HFFc6 (cell line): Measurements from ENCODE around the gene STMN1. TPM values are rescaled to one million over a fixed set of nuclear protein-coding genes. Genes with fewer than 3 reads are reported as not detected.

ENCODE experiments used
- DNase-seq: peaks from one replicate; pipeline ENCODE4 v3.0.0-alpha.2; 2018
- H3K27ac Mint-ChIP-seq: 2 replicates; pipeline ENCODE4 v1.8.0; 2020; ENCODE audit warnings: mild to moderate bottlenecking, mixed read lengths
- H3K27me3 Mint-ChIP-seq: 2 replicates; pipeline ENCODE4 v1.8.0; 2021; ENCODE audit warnings: mild to moderate bottlenecking, moderate library complexity, mixed read lengths; ENCODE audit not compliant: insufficient read depth
- H3K36me3 Mint-ChIP-seq: 2 replicates; pipeline ENCODE4 v1.8.0; 2021; ENCODE audit warnings: low read depth, mixed read lengths
- H3K4me1 Mint-ChIP-seq: 2 replicates; pipeline ENCODE4 v1.8.0; 2020; ENCODE audit warnings: low read depth, mixed read lengths
- H3K4me3 Mint-ChIP-seq: 2 replicates; pipeline ENCODE4 v1.8.0; 2020; ENCODE audit warnings: mild to moderate bottlenecking, moderate library complexity, mixed read lengths
- H3K9me3 Mint-ChIP-seq: 2 replicates; pipeline ENCODE4 v1.8.0; 2020; ENCODE audit warnings: mild to moderate bottlenecking, mixed read lengths
- total RNA-seq, 6 experiments: library from RNA; stranded (reverse); fragmentation: NEBNext Ultra II Directional; extraction: Animal tissue kit (Norgen Biotek cat#: 25700); gene quantifications; 2 replicates in 1 of 6; 3 replicates in 5 of 6; pipeline ENCODE4 v1.2.3, GENCODE V29; 2021
- TF ChIP-seq, protein P1 (sequence below): fragments of 200-600 bp; sonication (generic); IDR thresholded peaks from 2 replicates; pipeline ENCODE4 v1.5.0; 2021; ENCODE audit warnings: antibody characterized with exemption, mild to moderate bottlenecking

STMN1 gene
- total RNA-seq, 6 experiments from 2014 or later: 201 to 370 (median 342) TPM

- Mint-ChIP-seq H3K36me3 (peaks cover 7% of the 10 kb centered on the region; the same call in 1 of the 2 replicates), H3K27ac (peak overlapping the region; percentile 67), H3K4me3 (peak overlapping the region; percentile 45), H3K27me3 (peaks cover 2% of the 10 kb centered on the region; the same call in 1 of the 2 replicates), H3K9me3 (no peaks in the 10 kb centered on the region), H3K4me1 (peaks cover 52% of the 10 kb centered on the region)
- TF ChIP-seq, protein P1, sequence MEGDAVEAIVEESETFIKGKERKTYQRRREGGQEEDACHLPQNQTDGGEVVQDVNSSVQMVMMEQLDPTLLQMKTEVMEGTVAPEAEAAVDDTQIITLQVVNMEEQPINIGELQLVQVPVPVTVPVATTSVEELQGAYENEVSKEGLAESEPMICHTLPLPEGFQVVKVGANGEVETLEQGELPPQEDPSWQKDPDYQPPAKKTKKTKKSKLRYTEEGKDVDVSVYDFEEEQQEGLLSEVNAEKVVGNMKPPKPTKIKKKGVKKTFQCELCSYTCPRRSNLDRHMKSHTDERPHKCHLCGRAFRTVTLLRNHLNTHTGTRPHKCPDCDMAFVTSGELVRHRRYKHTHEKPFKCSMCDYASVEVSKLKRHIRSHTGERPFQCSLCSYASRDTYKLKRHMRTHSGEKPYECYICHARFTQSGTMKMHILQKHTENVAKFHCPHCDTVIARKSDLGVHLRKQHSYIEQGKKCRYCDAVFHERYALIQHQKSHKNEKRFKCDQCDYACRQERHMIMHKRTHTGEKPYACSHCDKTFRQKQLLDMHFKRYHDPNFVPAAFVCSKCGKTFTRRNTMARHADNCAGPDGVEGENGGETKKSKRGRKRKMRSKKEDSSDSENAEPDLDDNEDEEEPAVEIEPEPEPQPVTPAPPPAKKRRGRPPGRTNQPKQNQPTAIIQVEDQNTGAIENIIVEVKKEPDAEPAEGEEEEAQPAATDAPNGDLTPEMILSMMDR: no peak
- peak; percentile 56 for DNase-seq
Observed at GRCh38 chr1:25890239-25891034, 15.8 kb downstream of the STMN1 start.

GRCh38 chr1:25889470-25889869 lies 16.7 kb downstream of the STMN1 start:
- DNase-seq: no peak
- TF ChIP-seq, protein P1: peak; percentile 55
- H3K36me3 Mint-ChIP-seq: peaks cover 7% of the 10 kb centered on the region; the same call in 1 of the 2 replicates
- peaks cover 2% of the 10 kb centered on the region; the same call in 1 of the 2 replicates for H3K27me3 Mint-ChIP-seq
- H3K4me3 Mint-ChIP-seq: no peak overlapping the region
- H3K4me1 Mint-ChIP-seq: peaks cover 45% of the 10 kb centered on the region
- H3K9me3 Mint-ChIP-seq: no peaks in the 10 kb centered on the region
- no peak overlapping the region for H3K27ac Mint-ChIP-seq

DNA sequence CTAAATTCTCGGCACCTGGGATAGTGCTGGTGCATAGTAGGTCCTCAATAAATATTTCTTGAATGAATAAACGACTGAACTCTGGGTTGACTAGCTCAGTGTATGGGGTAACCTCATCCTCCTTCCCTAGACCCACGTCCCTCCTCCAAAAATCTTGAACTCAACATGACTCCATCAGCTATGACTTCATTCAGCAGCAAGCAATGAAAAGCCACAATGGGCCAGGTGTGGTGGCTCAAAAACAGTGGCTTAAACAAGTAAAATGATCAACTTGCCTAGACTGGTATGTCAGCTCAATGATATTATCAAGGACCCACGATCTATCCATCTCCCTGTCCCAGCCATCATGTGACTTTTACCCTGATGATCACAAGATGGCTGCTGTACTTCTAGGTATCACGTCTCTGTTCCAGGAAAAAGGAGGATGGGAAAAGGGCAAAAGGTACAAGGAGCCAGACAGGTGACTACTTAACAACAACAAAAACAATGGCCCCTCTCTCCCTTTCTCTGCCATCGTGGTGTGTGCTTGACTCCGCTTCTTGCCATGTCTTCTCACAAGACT lies 17.7 kb downstream of the STMN1 start:
- Mint-ChIP-seq H3K4me1 (peaks cover 44% of the 10 kb centered on the region), H3K9me3 (no peaks in the 10 kb centered on the region), H3K27ac (no peak overlapping the region), H3K27me3 (peaks cover 2% of the 10 kb centered on the region; the same call in 1 of the 2 replicates), H3K4me3 (no peak overlapping the region), H3K36me3 (peaks cover 7% of the 10 kb centered on the region; the same call in 1 of the 2 replicates)
- TF ChIP-seq, protein P1: no peak
- no peak for DNase-seq

DNA sequence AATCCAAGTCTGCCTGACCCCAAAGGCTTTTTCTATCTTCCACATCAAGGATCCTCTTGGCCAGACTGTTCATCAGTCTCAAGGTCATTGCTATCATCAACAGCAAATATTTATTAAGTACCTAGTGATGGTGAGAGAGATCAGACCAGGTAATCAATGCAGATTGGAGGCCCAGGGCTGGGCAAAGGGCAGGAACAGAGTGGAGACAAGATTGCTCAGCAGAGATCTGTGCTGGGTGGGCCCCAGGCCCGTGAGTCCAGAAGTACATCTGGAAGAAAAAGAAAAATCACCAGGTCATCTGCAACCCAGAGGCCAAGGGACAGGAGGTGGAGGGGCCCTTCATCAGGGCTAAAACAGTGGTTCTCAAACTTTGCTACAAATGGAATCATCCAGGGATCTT lies 20.6 kb downstream of the STMN1 start:
- H3K4me3 Mint-ChIP-seq: no peak overlapping the region
- no peaks in the 10 kb centered on the region for H3K27me3 Mint-ChIP-seq
- H3K4me1 Mint-ChIP-seq: peaks cover 19% of the 10 kb centered on the region
- peaks cover 7% of the 10 kb centered on the region; the same call in 1 of the 2 replicates for H3K36me3 Mint-ChIP-seq
- TF ChIP-seq, protein P1: no peak
- no peak for DNase-seq
- no peaks in the 10 kb centered on the region for H3K9me3 Mint-ChIP-seq
- H3K27ac Mint-ChIP-seq: no peak overlapping the region

DNA sequence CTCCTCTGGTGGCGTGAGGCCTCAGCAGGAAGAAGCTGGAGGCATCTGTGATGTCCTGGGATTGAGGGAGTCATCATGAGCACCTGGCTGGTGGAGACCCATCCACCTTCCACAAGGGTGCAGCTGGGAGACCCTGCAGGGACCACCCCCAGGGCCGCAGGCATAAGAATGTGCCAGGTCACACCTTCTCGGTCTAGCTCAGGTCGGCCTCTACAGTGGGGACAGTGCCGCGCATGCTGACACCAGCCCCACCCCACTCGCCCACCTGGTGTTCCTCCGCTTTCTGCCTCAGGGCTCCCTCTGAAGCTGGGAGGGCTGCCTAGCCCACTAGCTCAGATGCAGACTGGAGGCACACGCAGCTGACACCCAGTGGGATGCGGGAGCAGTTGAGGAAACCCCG lies 25.0 kb downstream of the STMN1 start:
- no peaks in the 10 kb centered on the region for H3K9me3 Mint-ChIP-seq

More for the DNA sequence above, 25.0 kb downstream of the STMN1 start:
- Mint-ChIP-seq H3K36me3 (no peaks in the 10 kb centered on the region), H3K4me3 (no peak overlapping the region), H3K27ac (no peak overlapping the region), H3K4me1 (peaks cover 2% of the 10 kb centered on the region; the same call in 1 of the 2 replicates), H3K27me3 (peaks cover 1% of the 10 kb centered on the region; the same call in 1 of the 2 replicates)
- TF ChIP-seq, protein P1: no peak
- no peak for DNase-seq
